NCI-H748 (cell line): ENCODE measurements around the gene PCDHGC4.

Experiments
- DNase-seq: peaks from one replicate; lab custom pipeline; 2025; ENCODE audit not compliant: unreplicated experiment; lab: John Stamatoyannopoulos, UW

PCDHGC4 gene

DNA sequence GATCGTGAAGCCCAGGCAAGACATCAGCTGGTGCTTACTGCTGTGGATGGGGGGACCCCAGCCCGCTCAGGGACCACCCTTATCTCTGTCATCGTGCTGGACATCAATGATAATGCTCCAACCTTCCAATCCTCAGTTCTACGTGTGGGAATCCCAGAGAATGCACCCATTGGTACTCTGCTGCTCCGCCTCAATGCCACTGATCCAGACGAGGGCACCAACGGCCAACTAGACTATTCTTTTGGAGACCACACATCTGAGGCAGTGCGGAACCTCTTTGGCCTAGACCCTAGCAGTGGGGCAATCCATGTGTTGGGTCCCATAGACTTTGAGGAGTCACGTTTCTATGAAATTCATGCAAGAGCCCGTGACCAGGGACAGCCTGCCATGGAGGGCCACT lies 5.0 kb downstream of the PCDHGC4 start:
- DNase-seq, result no peak

DNA sequence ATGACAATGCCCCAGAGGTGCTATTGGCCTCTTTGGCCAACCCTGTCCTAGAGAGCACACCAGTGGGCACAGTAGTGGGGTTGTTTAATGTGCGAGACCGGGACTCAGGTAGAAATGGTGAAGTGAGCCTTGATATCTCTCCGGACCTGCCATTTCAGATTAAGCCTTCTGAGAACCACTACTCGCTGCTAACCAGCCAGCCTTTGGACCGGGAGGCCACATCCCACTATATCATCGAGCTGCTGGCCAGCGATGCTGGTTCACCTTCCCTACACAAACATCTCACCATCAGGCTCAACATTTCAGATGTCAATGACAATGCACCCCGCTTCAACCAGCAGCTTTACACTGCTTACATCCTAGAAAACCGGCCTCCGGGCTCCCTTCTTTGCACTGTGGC lies 5.4 kb downstream of the PCDHGC4 start:
- no peak for DNase-seq

DNA sequence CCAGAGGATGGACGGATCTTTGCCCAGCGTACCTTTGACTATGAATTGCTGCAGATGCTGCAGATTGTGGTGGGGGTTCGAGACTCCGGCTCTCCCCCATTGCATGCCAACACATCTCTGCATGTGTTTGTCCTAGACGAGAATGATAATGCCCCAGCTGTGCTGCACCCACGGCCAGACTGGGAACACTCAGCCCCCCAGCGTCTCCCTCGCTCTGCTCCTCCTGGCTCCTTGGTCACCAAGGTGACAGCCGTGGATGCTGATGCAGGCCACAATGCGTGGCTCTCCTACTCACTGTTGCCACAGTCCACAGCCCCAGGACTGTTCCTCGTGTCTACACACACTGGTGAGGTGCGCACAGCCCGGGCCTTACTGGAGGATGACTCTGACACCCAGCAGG lies 5.9 kb downstream of the PCDHGC4 start:
- no peak for DNase-seq

DNA sequence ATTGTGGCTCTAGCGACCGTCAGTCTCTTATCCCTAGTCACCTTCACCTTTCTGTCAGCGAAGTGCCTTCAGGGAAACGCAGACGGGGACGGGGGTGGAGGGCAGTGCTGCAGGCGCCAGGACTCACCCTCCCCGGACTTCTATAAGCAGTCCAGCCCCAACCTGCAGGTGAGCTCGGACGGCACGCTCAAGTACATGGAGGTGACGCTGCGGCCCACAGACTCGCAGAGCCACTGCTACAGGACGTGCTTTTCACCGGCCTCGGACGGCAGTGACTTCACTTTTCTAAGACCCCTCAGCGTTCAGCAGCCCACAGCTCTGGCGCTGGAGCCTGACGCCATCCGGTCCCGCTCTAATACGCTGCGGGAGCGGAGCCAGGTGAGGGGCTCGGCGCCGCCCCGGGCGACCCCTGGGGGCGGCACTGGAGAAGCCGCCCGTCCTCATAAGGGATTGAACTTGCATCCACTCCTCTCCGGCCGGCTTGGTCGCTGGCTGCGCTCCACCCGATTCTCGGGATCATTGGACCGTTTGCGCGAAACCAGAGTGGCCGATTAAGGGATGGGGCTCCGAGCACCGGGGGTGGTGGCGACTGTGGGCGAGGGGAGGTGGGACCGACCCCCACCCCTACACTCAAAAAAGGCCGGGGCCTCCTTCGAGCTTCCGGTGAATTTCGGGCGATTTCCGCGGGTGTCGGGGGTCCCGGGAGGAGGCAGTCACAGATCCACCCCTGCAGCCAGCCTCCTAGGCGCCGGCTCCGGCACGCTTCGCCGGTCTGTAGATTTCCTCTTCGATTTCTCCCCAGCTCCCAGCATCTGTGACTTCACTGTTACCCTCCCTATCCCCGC lies 6.7 kb downstream of the PCDHGC4 start:
- no peak for DNase-seq

DNA sequence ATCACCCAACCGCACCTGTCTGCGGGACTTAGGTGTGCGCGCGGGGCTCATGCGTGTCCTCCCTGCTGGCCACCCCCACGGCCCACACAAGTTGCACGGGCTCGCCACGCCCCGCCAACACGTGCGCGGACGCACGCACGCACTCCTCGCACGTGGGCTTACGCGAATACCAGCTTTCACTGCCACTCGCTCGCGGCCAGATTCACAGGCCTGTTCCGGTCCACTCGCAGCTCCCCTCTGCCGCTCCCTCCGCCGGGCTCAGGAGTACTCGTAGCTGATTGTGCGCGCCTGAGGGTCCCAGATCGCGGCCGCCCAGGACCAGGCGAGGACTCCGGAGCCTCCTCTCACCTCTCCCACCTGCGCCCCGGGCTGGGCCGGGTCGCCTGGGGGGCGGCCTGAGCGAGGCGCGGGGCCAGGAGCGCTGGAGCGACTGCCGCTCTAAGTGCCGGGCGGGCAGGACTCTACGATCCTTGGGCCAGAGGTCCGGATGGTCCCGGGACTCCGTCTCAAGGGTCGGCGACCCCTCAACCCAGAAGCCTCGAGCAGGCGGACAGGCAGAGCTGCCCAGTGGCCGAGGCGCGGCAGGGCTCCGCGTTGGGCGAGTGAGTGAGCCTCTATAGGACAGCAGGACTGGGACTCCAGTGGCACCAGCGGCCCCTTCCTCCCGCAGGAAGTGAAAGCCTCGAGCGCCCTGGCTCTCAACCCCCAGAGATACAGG lies 7.5 kb downstream of the PCDHGC4 start:
- no peak for DNase-seq

DNA sequence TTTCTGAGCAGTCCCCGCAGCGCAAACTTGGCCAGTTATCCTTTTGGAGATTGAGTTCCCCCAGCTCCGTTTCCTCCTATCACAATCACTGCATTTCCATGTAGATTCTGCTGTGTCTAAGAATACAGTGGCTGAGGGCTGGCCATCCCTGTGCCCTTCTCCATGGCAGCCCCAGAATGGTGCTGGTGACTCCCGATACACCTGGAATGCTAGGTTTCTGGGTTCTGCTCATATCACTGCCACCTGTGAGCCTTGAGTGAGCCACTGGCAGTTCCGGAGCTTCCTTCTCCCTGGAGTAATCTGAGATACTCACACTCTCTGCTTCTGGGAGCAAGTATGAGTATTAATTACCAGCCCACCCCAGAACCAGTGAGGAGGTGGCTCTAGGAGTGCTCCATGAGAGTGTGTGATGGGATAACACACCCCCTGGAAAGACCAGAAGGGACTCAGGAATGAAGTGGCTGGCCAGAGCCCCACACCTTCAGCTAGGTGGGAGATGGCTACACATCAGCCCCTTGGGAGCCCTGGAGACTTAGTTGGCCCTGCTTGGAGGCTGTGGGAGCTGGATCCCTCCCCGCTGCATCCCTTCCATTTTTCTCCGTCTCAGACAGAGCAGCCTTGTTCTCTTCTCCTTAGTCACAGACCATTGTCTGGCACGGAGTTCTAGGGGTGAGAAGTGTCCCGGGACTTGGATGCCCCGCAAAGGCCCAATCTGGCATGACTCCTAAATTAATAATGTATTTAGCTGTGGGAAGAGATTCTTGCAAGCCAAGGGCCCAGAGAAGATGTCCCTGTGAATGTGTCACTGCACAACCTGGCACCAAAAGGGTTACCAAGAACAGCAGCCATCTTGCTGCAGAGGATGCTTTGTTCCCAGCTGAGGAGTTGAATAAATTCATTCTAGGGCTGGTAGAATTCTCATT lies 8.9 kb downstream of the PCDHGC4 start:
- DNase-seq, result no peak

DNA sequence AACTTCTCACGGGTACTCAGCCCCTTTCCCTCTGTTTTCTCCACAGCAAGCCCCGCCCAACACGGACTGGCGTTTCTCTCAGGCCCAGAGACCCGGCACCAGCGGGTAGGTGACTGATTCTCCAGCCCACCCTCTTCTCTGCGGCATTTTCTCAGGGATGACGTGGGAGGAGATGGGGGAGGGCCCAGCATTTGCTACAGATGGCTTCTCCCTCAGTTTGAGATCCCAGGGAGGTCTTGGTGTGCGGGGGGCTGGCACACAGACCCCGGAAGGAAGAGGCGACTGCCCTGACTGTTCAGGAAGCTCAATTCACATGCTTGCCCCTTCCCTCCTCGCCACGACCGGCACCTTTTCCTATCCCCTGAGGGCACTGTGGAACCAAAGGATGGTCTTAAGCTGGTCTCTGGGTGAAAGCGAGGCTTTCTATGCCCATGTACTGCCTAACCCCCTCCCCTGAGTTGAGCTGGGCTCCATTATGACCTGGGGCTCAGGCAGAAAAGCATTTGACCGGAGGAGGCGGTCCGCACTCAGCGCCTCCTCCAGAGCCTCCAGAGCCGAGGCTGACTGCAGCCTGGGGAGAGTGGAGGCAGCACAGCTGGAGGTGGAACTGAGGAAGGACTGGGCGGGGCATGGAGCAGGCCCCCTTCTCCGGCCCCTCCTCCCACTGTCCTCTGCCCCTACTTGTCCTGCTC lies 10.1 kb downstream of the PCDHGC4 start:
- DNase-seq, result no peak

DNA sequence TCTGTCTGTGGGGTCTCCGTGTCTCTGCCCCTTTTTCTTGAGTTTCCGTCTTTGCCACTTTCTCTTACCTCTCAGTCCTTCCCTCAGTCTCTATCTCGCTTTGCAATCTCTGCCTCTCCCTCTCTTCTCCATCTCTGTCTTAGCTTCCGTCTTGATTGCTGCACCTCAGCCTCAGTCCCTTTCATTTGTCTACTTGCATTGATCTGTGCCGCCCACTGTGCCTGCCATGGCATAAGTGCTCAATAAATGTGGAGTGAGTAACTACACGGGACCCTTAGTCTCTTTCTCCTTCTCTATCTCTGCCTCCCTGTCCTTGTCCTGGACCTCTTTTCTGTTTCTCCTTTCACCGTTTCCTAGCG lies 10.6 kb downstream of the PCDHGC4 start:
- DNase-seq, result no peak

DNA sequence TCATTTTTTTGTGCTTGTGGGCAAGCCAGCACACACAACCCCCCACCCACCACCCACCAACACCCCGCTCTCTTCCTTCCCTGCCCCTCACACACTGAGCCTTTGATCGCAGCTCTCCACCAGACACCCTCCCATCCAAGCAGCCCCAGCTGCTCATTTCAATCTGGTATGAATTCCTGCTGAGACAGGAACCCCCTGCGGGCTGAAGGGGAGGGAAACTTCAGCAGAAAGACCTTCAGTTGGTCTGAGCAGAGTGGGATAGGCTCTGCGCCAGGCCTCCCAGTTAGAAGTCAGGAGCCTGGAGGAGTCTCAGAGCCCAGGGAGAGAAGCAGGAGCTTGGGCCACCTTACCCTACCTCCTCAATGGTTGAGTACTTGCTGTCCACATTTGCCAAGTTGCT lies 11.2 kb downstream of the PCDHGC4 start:
- no peak for DNase-seq

DNA sequence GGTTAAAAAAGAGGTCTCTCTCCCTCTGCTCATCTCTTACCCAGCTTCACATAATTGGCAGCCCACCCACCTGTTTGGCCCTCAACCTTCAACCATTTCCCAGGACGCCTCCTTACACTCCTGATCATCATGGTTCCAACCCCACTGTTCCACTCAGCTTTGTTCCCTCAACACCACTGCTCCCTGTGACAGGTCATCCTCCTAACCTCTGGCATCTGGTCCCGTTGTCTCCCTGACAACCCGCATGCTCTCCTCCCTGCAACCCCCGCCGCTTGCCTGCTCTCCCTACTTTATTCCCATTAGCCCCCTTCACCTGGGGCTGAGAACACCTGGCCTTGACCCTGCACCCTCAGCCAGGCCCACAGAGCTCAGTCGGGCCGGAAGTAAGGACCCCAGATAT lies 16.9 kb downstream of the PCDHGC4 start:
- DNase-seq, result no peak

DNA sequence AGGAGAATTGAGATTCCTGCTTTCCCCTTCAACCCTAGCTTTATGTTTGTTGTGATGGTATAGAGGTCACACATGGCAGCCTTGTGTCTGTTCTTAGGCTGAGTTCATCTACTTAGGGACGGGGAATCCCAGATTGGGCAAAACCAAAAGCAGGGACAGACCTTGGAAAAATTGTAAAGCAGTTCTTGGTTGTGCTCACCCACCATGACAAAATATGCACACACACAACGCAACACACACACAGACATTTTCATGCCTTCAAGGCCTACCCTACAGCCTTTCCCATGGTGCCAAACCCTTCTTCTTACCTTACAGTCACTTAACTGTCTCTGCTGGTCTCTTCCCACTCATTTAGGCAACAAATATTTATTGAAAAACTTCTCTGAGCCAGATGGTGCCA lies 18.9 kb downstream of the PCDHGC4 start:
- DNase-seq, result no peak

DNA sequence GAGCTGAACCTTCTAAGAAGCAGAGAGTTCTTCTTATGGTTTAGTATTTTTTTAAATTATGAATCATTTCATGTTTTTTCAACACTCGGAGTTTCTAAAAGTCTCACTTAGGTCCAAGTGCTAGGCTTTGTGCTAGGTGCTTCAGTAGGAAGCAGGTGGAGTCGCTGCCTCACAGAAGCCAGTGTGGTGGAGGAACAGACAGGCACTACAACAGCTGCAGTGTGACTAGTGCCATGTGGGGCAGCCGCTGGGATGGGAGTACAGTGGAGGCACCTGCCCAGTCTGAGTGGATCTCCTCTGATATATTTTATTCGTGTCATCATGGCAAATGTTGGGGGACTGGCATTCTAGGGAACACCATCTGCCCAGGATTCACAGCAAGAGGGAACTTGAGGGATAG lies 19.4 kb downstream of the PCDHGC4 start:
- DNase-seq, result no peak

DNA sequence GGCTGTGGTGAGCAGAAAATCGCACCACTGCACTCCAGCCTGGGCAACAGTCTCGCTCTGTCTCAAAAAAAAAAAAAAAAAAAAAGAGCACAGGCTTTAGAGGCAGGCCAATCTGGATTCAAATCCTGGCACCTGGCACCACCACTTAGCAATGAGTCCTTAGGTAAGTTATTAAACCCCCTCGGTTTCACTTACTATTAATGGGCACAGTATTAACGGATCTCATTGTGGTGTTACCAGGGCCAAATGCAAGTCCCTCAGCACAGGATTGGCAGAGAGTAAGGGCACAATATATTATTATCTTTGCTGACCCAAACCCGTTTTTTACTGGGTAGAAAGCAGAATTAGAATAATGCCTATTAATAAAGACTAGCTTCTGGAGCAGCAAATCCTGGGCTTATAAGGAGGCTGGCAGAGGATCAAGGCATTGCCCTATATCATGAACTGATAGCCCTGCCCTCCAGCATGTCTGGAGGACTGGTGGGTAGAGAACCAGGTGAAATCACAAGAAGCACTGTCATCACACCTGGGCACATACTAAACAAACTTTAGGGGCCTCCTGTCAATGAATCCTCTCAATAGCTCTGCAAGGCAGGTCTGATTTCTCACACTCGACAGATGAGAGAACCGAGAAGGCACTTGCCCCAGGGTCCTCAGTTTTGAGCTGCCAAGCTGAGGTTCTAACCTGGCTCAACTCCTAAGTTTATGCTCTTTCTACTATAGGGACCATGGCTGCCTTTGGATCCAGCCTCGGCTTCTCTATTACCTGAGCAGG lies 21.7 kb downstream of the PCDHGC4 start:
- no peak for DNase-seq

DNA sequence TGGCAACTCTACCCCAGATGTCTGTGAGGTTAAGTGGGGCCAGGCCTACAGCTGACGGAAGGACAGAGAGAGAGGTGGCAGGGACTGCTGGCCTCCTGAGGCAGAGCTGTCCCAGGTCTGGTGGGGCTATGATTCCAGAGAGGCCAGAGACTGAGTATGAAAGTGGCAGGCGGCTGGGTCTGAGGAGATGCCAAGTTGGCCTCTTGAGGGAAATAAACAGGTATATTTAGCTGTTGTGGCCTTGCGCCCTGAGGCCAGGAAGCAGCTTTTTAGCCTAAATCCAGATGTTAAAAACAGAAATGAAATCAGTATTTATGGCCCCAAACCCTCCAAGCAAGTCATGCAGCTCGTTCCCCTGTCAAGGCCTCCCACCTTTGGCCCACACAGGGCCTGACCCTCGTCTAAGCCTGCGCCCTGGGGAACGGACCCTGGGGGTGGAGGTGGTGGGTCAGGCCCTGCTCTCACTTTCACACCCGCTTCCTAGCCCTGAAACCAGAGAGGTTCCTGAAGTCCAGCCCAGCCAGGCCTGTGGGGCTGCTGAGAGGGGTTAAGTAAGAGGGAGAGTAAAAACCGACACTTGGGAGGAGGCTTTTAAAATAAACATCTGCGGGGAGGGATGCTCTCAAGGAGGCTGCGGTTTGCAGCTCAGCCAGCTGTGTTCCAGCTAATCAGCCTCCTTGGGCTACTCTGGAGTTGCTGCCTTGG lies 22.7 kb downstream of the PCDHGC4 start:
- no peak for DNase-seq

DNA sequence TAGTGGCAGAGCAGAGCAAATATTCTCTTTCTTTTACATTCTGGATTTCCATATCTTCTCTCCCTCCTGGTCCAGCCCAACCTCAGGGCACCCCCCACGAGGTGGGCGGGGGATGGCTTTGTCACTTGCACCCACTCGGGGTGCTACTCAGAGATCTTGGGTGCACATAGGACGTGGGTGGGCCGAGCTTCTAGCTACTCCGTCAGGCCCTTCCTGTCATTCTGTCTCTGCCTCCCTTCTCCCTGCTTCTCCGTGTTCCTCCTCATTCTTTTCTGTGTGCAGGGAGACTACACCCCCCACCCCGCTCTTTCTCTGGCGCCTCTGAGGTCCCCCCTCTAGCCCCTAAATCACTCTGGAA lies 23.6 kb downstream of the PCDHGC4 start:
- DNase-seq, result no peak

DNA sequence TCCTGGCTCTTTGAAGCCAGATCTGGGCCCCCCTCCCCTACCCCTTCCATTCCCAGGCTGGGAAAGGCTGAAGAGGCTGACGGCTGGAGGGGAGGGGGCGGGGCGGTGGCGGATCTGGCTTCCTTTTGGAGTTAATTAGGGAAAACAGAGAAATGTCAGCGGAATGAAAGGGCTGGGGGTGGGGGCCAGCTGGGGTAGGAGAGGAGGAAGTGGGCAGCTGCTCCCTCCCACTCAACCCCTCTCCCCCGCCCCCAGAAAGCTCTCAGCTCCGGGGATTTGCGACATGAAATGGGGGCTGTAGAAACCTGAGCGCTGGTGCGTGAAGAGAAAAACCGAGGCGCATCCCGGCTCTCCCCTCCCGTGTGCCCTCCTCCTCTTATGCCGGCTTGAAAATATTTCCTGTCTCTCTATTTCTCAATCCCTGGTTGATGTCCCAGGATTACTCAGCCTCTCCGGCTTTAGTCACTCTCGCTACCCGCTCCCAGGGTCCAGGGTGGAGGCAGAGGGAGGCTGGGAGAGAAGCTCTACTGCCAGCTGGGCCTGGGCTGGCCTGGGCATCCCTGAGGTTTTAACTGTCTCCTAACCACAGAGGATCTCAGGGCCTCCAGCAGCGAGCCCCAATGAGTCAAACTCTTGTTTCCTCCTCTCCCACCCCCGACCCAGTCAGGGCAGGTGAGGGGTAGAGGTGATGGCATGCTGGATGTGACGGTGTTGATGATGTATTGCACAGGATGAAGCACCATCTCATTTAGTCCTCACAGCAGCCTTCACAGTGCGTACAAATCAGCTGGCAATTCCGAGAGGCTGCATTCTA lies 24.2 kb downstream of the PCDHGC4 start:
- DNase-seq, result peak; percentile 37

DNA sequence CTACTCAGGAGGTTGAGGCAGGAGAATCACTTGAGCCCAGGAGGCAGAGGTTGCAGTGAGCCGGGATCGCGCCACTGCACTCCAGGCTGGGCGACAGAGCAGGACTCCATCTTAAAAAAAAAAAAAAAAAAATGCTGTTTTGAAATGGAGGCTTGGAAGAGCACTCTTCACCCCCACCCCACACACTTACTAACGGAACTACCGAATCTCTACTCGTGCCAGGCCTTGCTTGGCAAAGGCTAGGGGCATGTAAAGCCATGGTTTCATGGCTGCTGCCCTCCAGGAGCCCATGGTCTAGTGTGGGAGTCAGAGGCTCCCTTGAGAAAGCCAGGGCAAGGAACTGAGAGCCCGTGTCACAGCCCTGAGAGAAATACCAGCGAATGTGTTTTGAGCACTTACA lies 25.3 kb downstream of the PCDHGC4 start:
- DNase-seq, result no peak

DNA sequence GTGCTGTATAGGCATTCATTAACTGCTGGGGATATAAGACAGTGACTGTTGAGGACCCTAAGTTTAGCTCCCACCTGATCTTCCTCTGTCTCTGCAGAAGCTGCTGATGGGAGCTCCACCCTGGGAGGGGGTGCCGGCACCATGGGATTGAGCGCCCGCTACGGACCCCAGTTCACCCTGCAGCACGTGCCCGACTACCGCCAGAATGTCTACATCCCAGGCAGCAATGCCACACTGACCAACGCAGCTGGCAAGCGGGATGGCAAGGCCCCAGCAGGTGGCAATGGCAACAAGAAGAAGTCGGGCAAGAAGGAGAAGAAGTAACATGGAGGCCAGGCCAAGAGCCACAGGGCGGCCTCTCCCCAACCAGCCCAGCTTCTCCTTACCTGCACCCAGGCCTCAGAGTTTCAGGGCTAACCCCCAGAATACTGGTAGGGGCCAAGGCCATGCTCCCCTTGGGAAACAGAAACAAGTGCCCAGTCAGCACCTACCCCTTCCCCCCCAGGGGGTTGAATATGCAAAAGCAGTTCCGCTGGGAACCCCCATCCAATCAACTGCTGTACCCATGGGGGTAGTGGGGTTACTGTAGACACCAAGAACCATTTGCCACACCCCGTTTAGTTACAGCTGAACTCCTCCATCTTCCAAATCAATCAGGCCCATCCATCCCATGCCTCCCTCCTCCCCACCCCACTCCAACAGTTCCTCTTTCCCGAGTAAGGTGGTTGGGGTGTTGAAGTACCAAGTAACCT lies 26.2 kb downstream of the PCDHGC4 start:
- no peak for DNase-seq
